Neural cell (in vitro differentiated cells): Measurements from ENCODE around the gene RFC2. TPM values are rescaled to one million over a fixed set of nuclear protein-coding genes. Genes with fewer than 3 reads are reported as not detected.

Experiments used
- H2AFZ ChIP-seq: fragments of 200-600, 300-800 bp; sonication (generic), shearing (Covaris generic); 2 replicates; pipeline ENCODE4 v1.6.0; 2014; ENCODE audit warnings: low read depth, mild to moderate bottlenecking, antibody characterized with exemption, low read length, moderate library complexity
- H3F3A ChIP-seq: fragments of 200-600 bp; shearing (Covaris generic); 2 replicates; pipeline ENCODE4 v1.6.1; 2016; ENCODE audit warnings: mild to moderate bottlenecking, moderate library complexity, mixed read lengths, antibody characterized with exemption, low read length; ENCODE audit not compliant: insufficient read depth, poor library complexity, severe bottlenecking
- H3K27ac ChIP-seq: fragments of 200-600, 300-800 bp; sonication (generic), shearing (Covaris generic); 2 replicates; pipeline ENCODE4 v1.5.1; 2014; ENCODE audit warnings: mild to moderate bottlenecking, low read length, moderate library complexity
- H3K27me3 ChIP-seq: fragments of 300-800, 200-600 bp; sonication (generic), shearing (Covaris generic); 2 replicates; pipeline ENCODE4 v1.6.0; 2014; ENCODE audit warnings: mild to moderate bottlenecking, low read depth, low read length, moderate library complexity; ENCODE audit not compliant: insufficient read depth
- H3K36me3 ChIP-seq: fragments of 300-800, 200-600 bp; sonication (generic), shearing (Covaris generic); 2 replicates; pipeline ENCODE4 v1.5.1; 2014; ENCODE audit warnings: mild to moderate bottlenecking, antibody characterized with exemption, low read length, moderate library complexity; ENCODE audit not compliant: insufficient read depth
- H3K4me2 ChIP-seq: fragments of 300-800, 200-600 bp; sonication (generic), shearing (Covaris generic); 2 replicates; pipeline ENCODE4 v1.6.0; 2014; ENCODE audit warnings: mild to moderate bottlenecking, low read length
- H3K4me3 ChIP-seq: fragments of 300-800, 200-600 bp; sonication (generic), shearing (Covaris generic); 2 replicates; pipeline ENCODE4 v1.5.1; 2014; ENCODE audit warnings: mild to moderate bottlenecking, low read length, moderate library complexity
- H3K79me2 ChIP-seq: fragments of 200-600 bp; shearing (Covaris generic); replicated peaks from 2 replicates; pipeline ENCODE4 v1.6.0; 2014; ENCODE audit warnings: mild to moderate bottlenecking, low read length, moderate library complexity; ENCODE audit not compliant: insufficient read depth
- H3K9ac ChIP-seq: fragments of 300-800, 200-600 bp; sonication (generic), shearing (Covaris generic); 2 replicates; pipeline ENCODE4 v1.6.1; 2016; ENCODE audit warnings: mild to moderate bottlenecking, low read length, mixed read lengths
- H3K9me2 ChIP-seq: fragments of 200-600 bp; shearing (Covaris generic); 2 replicates; pipeline ENCODE4 v1.6.1; 2016; ENCODE audit warnings: mild to moderate bottlenecking, low read length, mixed read lengths; ENCODE audit not compliant: insufficient read depth
- H3K9me3 ChIP-seq: fragments of 200-600, 300-800 bp; sonication (generic), shearing (Covaris generic); 2 replicates; pipeline ENCODE4 v1.6.1; 2016; ENCODE audit warnings: mild to moderate bottlenecking, mixed run types, low read length, moderate library complexity, mixed read lengths
- H4K20me1 ChIP-seq: fragments of 200-600 bp; shearing (Covaris generic); 2 replicates; pipeline ENCODE4 v1.6.1; 2016; ENCODE audit warnings: mild to moderate bottlenecking, mixed run types; ENCODE audit not compliant: insufficient read depth
- EP300 ChIP-seq: fragments of 450-650 bp; conservative IDR thresholded peaks from 2 replicates; pipeline ENCODE4 v1.6.1; 2014; ENCODE audit warnings: antibody characterized with exemption, mild to moderate bottlenecking, moderate library complexity; ENCODE audit not compliant: poor library complexity, severe bottlenecking
- EZH2 ChIP-seq: fragments of 200-600, 300-800 bp; shearing (Covaris generic), sonication (generic); IDR thresholded peaks from 2 replicates; pipeline ENCODE4 v1.6.1; 2014; ENCODE audit warnings: antibody characterized with exemption, low read length, borderline replicate concordance, mild to moderate bottlenecking; ENCODE audit not compliant: insufficient read depth, poor library complexity, severe bottlenecking
- MXI1 ChIP-seq: fragments of 450-650 bp; conservative IDR thresholded peaks from 2 replicates; pipeline ENCODE4 v1.6.1; 2014; ENCODE audit warnings: antibody characterized with exemption, mild to moderate bottlenecking; ENCODE audit not compliant: poor library complexity, severe bottlenecking
- POLR2AphosphoS5 ChIP-seq: IDR thresholded peaks from 2 replicates; pipeline ENCODE4 v1.6.1; 2012
- RAD21 ChIP-seq: fragments of 450-650 bp; conservative IDR thresholded peaks from 2 replicates; pipeline ENCODE4 v1.6.1; 2014; ENCODE audit warnings: antibody characterized with exemption, mild to moderate bottlenecking, moderate library complexity
- SMC3 ChIP-seq: fragments of 450-650 bp; conservative IDR thresholded peaks from 2 replicates; pipeline ENCODE4 v1.6.1; 2014; ENCODE audit warnings: antibody characterized with exemption, mild to moderate bottlenecking, moderate library complexity; ENCODE audit not compliant: poor library complexity
- TAF1 ChIP-seq: IDR thresholded peaks from 2 replicates; pipeline ENCODE4 v1.6.1; 2012; ENCODE audit warnings: low read depth
- polyA plus RNA-seq: library from polyadenylated mRNA; depleted of rRNA; stranded (reverse); fragments of >200 nt; gene quantifications from 2 replicates; pipeline ENCODE4 v1.2.3, GENCODE V29; 2014
- TF ChIP-seq, protein P1 (sequence below): IDR thresholded peaks from 2 replicates; pipeline ENCODE4 v1.6.1; 2012; ENCODE audit warnings: borderline replicate concordance
- TF ChIP-seq, protein P2 (sequence below): fragments of 450-650 bp; IDR thresholded peaks from 2 replicates; pipeline ENCODE4 v1.5.1; 2014; ENCODE audit warnings: antibody characterized with exemption, mild to moderate bottlenecking, moderate library complexity; ENCODE audit not compliant: poor library complexity, severe bottlenecking

Gene RFC2
- polyA plus RNA-seq, 1 donor from 2014 or later = 20.9 TPM

DNA sequence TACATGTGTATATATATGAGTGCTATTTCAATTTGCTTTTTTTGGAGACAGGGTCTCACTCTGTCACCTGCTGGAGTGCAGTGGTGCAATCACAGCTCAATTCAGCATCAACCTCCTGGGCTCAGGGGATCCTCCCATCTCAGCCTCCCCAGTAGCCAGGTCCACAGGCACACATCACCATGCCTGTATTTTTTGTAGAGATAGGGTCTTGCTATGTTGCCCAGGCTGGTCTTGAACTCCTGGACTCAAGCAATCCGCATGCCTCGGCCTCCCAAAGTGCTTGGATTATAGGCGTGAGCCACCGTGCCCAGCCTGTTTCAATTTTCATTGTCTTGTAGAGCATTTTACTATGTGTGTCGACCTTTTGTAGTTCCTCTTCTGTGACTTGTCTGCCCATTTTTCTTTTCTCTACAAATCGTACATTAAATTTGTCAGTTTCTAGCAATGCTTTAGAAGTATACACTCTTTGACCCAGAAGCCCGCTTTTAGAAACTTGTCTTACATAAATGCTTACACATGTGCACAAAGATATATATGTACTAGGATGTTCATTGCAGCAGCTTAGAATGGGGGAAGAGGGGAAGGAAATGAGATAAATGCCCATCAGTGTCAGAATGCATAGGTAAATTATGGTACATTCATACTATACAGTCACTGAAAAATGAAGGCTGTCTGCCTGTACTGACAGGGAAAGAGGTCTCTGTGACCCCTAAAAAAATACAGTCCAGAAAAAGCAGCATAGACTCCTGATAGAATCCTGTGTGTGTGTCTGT lies 12.2 kb upstream of the RFC2 start:
- no peaks in the 10 kb centered on the region for H3K9me2 ChIP-seq
- no peak overlapping the region for H3K9ac ChIP-seq
- no peak overlapping the region for H3K27ac ChIP-seq
- no peaks in the 10 kb centered on the region for H3K27me3 ChIP-seq
- no peaks in the 10 kb centered on the region for H4K20me1 ChIP-seq
- H3F3A ChIP-seq = no peaks in the 10 kb centered on the region
- H2AFZ ChIP-seq = no peak overlapping the region
- H3K4me2 ChIP-seq = no peak overlapping the region
- no peaks in the 10 kb centered on the region for H3K36me3 ChIP-seq
- no peak for TF ChIP-seq EP300
- TF ChIP-seq TAF1 = no peak
- no peak for TF ChIP-seq RAD21
- no peak for TF ChIP-seq POLR2AphosphoS5
- no peak for TF ChIP-seq MXI1
- TF ChIP-seq EZH2 = no peak
- TF ChIP-seq SMC3 = no peak
- TF ChIP-seq, protein P1, sequence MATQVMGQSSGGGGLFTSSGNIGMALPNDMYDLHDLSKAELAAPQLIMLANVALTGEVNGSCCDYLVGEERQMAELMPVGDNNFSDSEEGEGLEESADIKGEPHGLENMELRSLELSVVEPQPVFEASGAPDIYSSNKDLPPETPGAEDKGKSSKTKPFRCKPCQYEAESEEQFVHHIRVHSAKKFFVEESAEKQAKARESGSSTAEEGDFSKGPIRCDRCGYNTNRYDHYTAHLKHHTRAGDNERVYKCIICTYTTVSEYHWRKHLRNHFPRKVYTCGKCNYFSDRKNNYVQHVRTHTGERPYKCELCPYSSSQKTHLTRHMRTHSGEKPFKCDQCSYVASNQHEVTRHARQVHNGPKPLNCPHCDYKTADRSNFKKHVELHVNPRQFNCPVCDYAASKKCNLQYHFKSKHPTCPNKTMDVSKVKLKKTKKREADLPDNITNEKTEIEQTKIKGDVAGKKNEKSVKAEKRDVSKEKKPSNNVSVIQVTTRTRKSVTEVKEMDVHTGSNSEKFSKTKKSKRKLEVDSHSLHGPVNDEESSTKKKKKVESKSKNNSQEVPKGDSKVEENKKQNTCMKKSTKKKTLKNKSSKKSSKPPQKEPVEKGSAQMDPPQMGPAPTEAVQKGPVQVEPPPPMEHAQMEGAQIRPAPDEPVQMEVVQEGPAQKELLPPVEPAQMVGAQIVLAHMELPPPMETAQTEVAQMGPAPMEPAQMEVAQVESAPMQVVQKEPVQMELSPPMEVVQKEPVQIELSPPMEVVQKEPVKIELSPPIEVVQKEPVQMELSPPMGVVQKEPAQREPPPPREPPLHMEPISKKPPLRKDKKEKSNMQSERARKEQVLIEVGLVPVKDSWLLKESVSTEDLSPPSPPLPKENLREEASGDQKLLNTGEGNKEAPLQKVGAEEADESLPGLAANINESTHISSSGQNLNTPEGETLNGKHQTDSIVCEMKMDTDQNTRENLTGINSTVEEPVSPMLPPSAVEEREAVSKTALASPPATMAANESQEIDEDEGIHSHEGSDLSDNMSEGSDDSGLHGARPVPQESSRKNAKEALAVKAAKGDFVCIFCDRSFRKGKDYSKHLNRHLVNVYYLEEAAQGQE = no peak
- H3K79me2 ChIP-seq = no peaks in the 10 kb centered on the region
- H3K4me3 ChIP-seq = no peak overlapping the region
- H3K9me3 ChIP-seq = no peaks in the 10 kb centered on the region

DNA sequence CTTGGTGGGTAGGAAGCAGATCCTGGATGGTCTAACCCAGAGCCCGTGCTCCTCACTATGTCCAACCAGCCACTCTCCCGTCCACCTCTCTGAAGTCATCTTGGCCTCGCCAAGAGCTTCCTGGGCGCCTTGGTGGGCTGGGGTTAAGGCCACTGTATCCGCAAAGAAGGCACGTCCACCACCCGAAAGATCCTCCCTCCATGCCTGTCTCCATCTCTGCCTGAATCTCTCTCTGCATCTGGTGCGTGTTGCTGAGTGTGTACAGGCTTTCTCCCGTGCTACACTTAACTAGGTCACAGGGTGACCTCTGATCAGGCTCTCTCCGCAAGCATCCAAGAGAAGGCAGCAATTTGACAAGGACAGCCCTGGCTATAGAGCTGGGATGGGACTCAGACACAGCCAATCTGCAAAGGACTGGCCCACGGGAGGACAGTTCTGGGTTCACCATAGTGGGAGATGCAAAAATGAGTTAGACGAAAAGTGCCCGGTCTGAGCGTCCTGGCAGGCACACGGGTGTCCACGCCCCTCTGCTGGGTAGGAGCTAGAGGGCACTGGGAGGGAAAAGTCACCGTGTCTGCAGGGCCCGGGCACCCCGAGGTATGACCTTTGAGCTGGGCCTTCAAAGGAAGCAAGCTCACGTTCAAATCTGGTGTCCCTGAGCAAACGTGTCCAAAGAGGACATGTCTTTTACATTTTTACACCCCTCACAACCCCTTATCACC lies 9.4 kb upstream of the RFC2 start:
- no peaks in the 10 kb centered on the region for H3K79me2 ChIP-seq
- TF ChIP-seq, protein P1 = no peak
- TF ChIP-seq SMC3 (no peak), RAD21 (no peak), TAF1 (no peak), EP300 (no peak)
- TF ChIP-seq, protein P2, sequence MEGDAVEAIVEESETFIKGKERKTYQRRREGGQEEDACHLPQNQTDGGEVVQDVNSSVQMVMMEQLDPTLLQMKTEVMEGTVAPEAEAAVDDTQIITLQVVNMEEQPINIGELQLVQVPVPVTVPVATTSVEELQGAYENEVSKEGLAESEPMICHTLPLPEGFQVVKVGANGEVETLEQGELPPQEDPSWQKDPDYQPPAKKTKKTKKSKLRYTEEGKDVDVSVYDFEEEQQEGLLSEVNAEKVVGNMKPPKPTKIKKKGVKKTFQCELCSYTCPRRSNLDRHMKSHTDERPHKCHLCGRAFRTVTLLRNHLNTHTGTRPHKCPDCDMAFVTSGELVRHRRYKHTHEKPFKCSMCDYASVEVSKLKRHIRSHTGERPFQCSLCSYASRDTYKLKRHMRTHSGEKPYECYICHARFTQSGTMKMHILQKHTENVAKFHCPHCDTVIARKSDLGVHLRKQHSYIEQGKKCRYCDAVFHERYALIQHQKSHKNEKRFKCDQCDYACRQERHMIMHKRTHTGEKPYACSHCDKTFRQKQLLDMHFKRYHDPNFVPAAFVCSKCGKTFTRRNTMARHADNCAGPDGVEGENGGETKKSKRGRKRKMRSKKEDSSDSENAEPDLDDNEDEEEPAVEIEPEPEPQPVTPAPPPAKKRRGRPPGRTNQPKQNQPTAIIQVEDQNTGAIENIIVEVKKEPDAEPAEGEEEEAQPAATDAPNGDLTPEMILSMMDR = no peak

More for the DNA sequence above, 9.4 kb upstream of the RFC2 start:
- Histone ChIP-seq H3K4me2 (no peak overlapping the region), H4K20me1 (no peaks in the 10 kb centered on the region), H3K36me3 (no peaks in the 10 kb centered on the region), H3K27me3 (no peaks in the 10 kb centered on the region), H3K9ac (no peak overlapping the region), H3K27ac (no peak overlapping the region), H3F3A (no peaks in the 10 kb centered on the region), H3K9me2 (no peaks in the 10 kb centered on the region), H3K4me3 (no peak overlapping the region), H2AFZ (no peak overlapping the region), H3K9me3 (no peaks in the 10 kb centered on the region)
